GM23338 (cell line): ENCODE measurements around the gene ANKRD22.

Experiments
- CREB1 ChIP-seq: fragments of 250-450 bp; sonication (Bioruptor Pico); IDR thresholded peaks from 2 replicates; pipeline ENCODE4 v1.5.0; 2020; ENCODE audit warnings: low read depth, mild to moderate bottlenecking, moderate library complexity
- EZH2 ChIP-seq: fragments of 200-600 bp; sonication (generic); IDR thresholded peaks from one replicate; pipeline ENCODE4 v1.8.0; 2017; ENCODE audit warnings: antibody characterized with exemption, mild to moderate bottlenecking, low read depth; ENCODE audit not compliant: unreplicated experiment
- EZH2phosphoT487 ChIP-seq: fragments of 200-600 bp; sonication (generic); IDR thresholded peaks from one replicate; pipeline ENCODE4 v1.8.1; 2018; ENCODE audit warnings: antibody characterized with exemption; ENCODE audit not compliant: unreplicated experiment
- JUNB ChIP-seq: IDR thresholded peaks from one replicate; pipeline ENCODE4 v1.6.1; 2016; ENCODE audit warnings: antibody characterized with exemption; ENCODE audit not compliant: unreplicated experiment
- POLR2AphosphoS5 ChIP-seq: IDR thresholded peaks from 2 replicates; pipeline ENCODE4 v1.6.1; 2016; ENCODE audit warnings: antibody characterized with exemption, low read depth
- STAT1 ChIP-seq: IDR thresholded peaks from one replicate; pipeline ENCODE4 v1.6.1; 2016; ENCODE audit warnings: antibody characterized with exemption; ENCODE audit not compliant: unreplicated experiment
- ZNF114 ChIP-seq: fragments of 250-450 bp; sonication (Bioruptor Pico); IDR thresholded peaks from 2 replicates; pipeline ENCODE4 v1.5.0; 2020; ENCODE audit warnings: mild to moderate bottlenecking, moderate library complexity
- TF ChIP-seq, protein P1 (sequence below), 2 experiments: fragments of 200-600 bp in 1 of 2; sonication (generic) in 1 of 2; conservative IDR thresholded peaks; 2 replicates each; pipeline versions ENCODE4 v1.5.1 to v1.6.1; 2016 to 2017; ENCODE audit warnings: antibody characterized with exemption in 2 of 2, low read depth in 2 of 2, mild to moderate bottlenecking in 2 of 2, moderate library complexity in 1 of 2
- TF ChIP-seq, protein P2 (sequence below): IDR thresholded peaks from one replicate; pipeline ENCODE4 v1.6.1; 2018; ENCODE audit warnings: antibody characterized with exemption; ENCODE audit not compliant: unreplicated experiment
- TF ChIP-seq, protein P3 (sequence below): IDR thresholded peaks from 2 replicates; pipeline ENCODE4 v1.6.1; 2016; ENCODE audit warnings: antibody characterized with exemption
- TF ChIP-seq, protein P4 (sequence below): fragments of 250-450 bp; sonication (Bioruptor Pico); IDR thresholded peaks from 2 replicates; pipeline ENCODE4 v1.5.0; 2020; ENCODE audit warnings: mild to moderate bottlenecking, moderate library complexity

DNA sequence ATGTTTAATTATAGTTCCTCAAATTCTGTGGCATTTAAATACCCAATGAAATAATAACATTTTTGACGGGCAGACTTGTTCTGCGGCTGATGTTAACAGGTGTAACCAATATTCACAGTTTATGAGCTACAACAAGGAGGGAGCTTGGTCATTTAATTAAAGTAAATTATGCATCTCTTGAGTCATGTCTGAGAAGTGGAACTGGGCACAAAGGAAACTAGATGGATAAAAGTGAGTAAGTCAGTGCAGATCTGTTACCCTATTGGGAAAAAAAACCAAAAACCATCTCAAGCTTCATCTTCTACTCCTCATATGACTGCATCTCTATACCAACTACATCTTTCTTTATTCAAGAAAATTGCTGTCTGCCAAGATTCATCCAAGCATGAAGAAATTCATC, 24.0 kb downstream of the ANKRD22 start:
- no peak for TF ChIP-seq EZH2phosphoT487
- no peak for TF ChIP-seq EZH2
- TF ChIP-seq, protein P1, sequence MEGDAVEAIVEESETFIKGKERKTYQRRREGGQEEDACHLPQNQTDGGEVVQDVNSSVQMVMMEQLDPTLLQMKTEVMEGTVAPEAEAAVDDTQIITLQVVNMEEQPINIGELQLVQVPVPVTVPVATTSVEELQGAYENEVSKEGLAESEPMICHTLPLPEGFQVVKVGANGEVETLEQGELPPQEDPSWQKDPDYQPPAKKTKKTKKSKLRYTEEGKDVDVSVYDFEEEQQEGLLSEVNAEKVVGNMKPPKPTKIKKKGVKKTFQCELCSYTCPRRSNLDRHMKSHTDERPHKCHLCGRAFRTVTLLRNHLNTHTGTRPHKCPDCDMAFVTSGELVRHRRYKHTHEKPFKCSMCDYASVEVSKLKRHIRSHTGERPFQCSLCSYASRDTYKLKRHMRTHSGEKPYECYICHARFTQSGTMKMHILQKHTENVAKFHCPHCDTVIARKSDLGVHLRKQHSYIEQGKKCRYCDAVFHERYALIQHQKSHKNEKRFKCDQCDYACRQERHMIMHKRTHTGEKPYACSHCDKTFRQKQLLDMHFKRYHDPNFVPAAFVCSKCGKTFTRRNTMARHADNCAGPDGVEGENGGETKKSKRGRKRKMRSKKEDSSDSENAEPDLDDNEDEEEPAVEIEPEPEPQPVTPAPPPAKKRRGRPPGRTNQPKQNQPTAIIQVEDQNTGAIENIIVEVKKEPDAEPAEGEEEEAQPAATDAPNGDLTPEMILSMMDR (conservative IDR thresholded peaks at IDR 0.05; ENCODE audit: low read depth in 2 of 2), result no peak
- no peak for TF ChIP-seq CREB1 (CRISPR knock-in tag)
- TF ChIP-seq, protein P2, sequence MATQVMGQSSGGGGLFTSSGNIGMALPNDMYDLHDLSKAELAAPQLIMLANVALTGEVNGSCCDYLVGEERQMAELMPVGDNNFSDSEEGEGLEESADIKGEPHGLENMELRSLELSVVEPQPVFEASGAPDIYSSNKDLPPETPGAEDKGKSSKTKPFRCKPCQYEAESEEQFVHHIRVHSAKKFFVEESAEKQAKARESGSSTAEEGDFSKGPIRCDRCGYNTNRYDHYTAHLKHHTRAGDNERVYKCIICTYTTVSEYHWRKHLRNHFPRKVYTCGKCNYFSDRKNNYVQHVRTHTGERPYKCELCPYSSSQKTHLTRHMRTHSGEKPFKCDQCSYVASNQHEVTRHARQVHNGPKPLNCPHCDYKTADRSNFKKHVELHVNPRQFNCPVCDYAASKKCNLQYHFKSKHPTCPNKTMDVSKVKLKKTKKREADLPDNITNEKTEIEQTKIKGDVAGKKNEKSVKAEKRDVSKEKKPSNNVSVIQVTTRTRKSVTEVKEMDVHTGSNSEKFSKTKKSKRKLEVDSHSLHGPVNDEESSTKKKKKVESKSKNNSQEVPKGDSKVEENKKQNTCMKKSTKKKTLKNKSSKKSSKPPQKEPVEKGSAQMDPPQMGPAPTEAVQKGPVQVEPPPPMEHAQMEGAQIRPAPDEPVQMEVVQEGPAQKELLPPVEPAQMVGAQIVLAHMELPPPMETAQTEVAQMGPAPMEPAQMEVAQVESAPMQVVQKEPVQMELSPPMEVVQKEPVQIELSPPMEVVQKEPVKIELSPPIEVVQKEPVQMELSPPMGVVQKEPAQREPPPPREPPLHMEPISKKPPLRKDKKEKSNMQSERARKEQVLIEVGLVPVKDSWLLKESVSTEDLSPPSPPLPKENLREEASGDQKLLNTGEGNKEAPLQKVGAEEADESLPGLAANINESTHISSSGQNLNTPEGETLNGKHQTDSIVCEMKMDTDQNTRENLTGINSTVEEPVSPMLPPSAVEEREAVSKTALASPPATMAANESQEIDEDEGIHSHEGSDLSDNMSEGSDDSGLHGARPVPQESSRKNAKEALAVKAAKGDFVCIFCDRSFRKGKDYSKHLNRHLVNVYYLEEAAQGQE, result no peak
- no peak for TF ChIP-seq POLR2AphosphoS5
- no peak for TF ChIP-seq JUNB
- TF ChIP-seq, protein P3, sequence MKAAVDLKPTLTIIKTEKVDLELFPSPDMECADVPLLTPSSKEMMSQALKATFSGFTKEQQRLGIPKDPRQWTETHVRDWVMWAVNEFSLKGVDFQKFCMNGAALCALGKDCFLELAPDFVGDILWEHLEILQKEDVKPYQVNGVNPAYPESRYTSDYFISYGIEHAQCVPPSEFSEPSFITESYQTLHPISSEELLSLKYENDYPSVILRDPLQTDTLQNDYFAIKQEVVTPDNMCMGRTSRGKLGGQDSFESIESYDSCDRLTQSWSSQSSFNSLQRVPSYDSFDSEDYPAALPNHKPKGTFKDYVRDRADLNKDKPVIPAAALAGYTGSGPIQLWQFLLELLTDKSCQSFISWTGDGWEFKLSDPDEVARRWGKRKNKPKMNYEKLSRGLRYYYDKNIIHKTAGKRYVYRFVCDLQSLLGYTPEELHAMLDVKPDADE, result no peak
- TF ChIP-seq, protein P4, sequence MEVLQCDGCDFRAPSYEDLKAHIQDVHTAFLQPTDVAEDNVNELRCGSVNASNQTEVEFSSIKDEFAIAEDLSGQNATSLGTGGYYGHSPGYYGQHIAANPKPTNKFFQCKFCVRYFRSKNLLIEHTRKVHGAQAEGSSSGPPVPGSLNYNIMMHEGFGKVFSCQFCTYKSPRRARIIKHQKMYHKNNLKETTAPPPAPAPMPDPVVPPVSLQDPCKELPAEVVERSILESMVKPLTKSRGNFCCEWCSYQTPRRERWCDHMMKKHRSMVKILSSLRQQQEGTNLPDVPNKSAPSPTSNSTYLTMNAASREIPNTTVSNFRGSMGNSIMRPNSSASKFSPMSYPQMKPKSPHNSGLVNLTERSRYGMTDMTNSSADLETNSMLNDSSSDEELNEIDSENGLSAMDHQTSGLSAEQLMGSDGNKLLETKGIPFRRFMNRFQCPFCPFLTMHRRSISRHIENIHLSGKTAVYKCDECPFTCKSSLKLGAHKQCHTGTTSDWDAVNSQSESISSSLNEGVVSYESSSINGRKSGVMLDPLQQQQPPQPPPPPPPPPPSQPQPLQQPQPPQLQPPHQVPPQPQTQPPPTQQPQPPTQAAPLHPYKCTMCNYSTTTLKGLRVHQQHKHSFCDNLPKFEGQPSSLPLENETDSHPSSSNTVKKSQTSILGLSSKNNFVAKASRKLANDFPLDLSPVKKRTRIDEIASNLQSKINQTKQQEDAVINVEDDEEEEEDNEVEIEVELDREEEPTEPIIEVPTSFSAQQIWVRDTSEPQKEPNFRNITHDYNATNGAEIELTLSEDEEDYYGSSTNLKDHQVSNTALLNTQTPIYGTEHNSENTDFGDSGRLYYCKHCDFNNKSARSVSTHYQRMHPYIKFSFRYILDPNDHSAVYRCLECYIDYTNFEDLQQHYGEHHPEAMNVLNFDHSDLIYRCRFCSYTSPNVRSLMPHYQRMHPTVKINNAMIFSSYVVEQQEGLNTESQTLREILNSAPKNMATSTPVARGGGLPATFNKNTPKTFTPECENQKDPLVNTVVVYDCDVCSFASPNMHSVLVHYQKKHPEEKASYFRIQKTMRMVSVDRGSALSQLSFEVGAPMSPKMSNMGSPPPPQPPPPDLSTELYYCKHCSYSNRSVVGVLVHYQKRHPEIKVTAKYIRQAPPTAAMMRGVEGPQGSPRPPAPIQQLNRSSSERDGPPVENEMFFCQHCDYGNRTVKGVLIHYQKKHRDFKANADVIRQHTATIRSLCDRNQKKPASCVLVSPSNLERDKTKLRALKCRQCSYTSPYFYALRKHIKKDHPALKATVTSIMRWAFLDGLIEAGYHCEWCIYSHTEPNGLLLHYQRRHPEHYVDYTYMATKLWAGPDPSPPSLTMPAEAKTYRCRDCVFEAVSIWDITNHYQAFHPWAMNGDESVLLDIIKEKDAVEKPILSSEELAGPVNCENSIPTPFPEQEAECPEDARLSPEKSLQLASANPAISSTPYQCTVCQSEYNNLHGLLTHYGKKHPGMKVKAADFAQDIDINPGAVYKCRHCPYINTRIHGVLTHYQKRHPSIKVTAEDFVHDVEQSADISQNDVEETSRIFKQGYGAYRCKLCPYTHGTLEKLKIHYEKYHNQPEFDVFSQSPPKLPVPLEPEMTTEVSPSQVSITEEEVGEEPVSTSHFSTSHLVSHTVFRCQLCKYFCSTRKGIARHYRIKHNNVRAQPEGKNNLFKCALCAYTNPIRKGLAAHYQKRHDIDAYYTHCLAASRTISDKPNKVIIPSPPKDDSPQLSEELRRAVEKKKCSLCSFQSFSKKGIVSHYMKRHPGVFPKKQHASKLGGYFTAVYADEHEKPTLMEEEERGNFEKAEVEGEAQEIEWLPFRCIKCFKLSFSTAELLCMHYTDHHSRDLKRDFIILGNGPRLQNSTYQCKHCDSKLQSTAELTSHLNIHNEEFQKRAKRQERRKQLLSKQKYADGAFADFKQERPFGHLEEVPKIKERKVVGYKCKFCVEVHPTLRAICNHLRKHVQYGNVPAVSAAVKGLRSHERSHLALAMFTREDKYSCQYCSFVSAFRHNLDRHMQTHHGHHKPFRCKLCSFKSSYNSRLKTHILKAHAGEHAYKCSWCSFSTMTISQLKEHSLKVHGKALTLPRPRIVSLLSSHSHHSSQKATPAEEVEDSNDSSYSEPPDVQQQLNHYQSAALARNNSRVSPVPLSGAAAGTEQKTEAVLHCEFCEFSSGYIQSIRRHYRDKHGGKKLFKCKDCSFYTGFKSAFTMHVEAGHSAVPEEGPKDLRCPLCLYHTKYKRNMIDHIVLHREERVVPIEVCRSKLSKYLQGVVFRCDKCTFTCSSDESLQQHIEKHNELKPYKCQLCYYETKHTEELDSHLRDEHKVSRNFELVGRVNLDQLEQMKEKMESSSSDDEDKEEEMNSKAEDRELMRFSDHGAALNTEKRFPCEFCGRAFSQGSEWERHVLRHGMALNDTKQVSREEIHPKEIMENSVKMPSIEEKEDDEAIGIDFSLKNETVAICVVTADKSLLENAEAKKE, result no peak
- TF ChIP-seq ZNF114 (CRISPR knock-in tag), result no peak
- no peak for TF ChIP-seq STAT1
